ENCODE data around the gene KCNRG. TPM values are rescaled to one million over a fixed set of nuclear protein-coding genes. Genes with fewer than 3 reads are reported as not detected.

The KCNRG gene
- total RNA-seq, 3 donors from 2014 or later, result 1.6 to 2.6 (median 1.8) TPM

- Histone ChIP-seq H3K27ac (no peak overlapping the region), H3K4me3 (no peak overlapping the region), H3K4me1 (no peaks in the 10 kb centered on the region), H3K27me3 (no peaks in the 10 kb centered on the region), H3K9me3 (no peaks in the 10 kb centered on the region), H3K36me3 (no peaks in the 10 kb centered on the region)
- intact Hi-C loops (cut with DNase I; ENCODE audit: low total_unique reads), result no loop called here
- TF ChIP-seq, protein P1, sequence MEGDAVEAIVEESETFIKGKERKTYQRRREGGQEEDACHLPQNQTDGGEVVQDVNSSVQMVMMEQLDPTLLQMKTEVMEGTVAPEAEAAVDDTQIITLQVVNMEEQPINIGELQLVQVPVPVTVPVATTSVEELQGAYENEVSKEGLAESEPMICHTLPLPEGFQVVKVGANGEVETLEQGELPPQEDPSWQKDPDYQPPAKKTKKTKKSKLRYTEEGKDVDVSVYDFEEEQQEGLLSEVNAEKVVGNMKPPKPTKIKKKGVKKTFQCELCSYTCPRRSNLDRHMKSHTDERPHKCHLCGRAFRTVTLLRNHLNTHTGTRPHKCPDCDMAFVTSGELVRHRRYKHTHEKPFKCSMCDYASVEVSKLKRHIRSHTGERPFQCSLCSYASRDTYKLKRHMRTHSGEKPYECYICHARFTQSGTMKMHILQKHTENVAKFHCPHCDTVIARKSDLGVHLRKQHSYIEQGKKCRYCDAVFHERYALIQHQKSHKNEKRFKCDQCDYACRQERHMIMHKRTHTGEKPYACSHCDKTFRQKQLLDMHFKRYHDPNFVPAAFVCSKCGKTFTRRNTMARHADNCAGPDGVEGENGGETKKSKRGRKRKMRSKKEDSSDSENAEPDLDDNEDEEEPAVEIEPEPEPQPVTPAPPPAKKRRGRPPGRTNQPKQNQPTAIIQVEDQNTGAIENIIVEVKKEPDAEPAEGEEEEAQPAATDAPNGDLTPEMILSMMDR (IDR thresholded peaks at IDR 0.05), result no peak
- no peak for TF ChIP-seq POLR2A (IDR thresholded peaks at IDR 0.05)
- no peak for TF ChIP-seq POLR2AphosphoS5 (IDR thresholded peaks at IDR 0.05)
- no peak for DNase-seq (ENCODE audit: low spot score in 2 of 2)
Measured at GRCh38 chr13:50068508-50068907, 53.3 kb downstream of the KCNRG start.

DNA sequence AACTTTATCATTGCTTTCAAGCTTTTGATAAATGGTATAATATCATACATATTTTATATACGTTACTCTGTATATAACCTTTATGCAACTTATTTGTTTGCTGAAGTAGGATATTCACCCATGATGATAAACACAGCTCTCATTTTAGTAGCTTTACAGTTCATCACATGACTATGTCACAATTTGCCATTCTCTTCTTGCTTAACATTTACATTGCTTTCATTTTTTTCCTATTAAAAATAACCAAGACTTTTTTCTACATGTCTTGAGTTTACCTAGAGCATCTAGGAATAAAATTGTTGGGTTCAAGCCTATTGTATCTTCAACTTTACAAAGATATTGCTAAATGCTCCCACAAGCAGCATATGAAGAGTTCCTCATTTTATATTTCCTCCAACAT lies 54.0 kb downstream of the KCNRG start:
- H3K4me3 ChIP-seq, result no peak overlapping the region
- no peaks in the 10 kb centered on the region for H3K9me3 ChIP-seq
- no peak overlapping the region for H3K27ac ChIP-seq
- intact Hi-C loops (cut with DNase I; ENCODE audit: low total_unique reads), result no loop called here
- no peak for DNase-seq (ENCODE audit: low spot score in 2 of 2)
- H3K27me3 ChIP-seq, result no peaks in the 10 kb centered on the region
- H3K36me3 ChIP-seq, result no peaks in the 10 kb centered on the region
- H3K4me1 ChIP-seq, result no peaks in the 10 kb centered on the region
- TF ChIP-seq POLR2AphosphoS5 (IDR thresholded peaks at IDR 0.05), result no peak
- no peak for TF ChIP-seq POLR2A (IDR thresholded peaks at IDR 0.05)
- TF ChIP-seq, protein P1 (IDR thresholded peaks at IDR 0.05), result no peak

GRCh38 chr13:50070186-50070585 lies 54.9 kb downstream of the KCNRG start:
- intact Hi-C loops (cut with DNase I; ENCODE audit: low total_unique reads), result no loop called here
- H3K9me3 ChIP-seq, result no peaks in the 10 kb centered on the region
- no peak overlapping the region for H3K4me3 ChIP-seq
- no peak for DNase-seq (ENCODE audit: low spot score in 2 of 2)
- H3K36me3 ChIP-seq, result no peaks in the 10 kb centered on the region
- H3K27me3 ChIP-seq, result no peaks in the 10 kb centered on the region
- no peak for TF ChIP-seq POLR2AphosphoS5 (IDR thresholded peaks at IDR 0.05)
- TF ChIP-seq, protein P1 (IDR thresholded peaks at IDR 0.05), result no peak
- no peak overlapping the region for H3K27ac ChIP-seq
- no peaks in the 10 kb centered on the region for H3K4me1 ChIP-seq

Other genes with a start within 250 kb of the KCNRG start
- gene KPNA3, start 222.8 kb upstream of the KCNRG start, total RNA-seq, result 10 to 100 TPM; 25.6 to 35.5 (median 25.8) TPM
- gene SPRYD7, start 79.1 kb upstream of the KCNRG start, total RNA-seq, result 1 to 10 TPM; 3.0 to 6.1 (median 3.9) TPM
- gene TRIM13, start 18.4 kb upstream of the KCNRG start, total RNA-seq, result 10 to 100 TPM; 16.0 to 28.8 (median 22.9) TPM

Measured in breast epithelium (tissue), 4 donors.